Trophoblast cell (in vitro differentiated cells and primary cell): Measurements from ENCODE around the gene UBLCP1.
"Not testable (repeated sequence)": the region's sequence is repeated elsewhere in the genome, so short reads cannot be mapped to it uniquely, and the experiment has no call there.

Experiments
- DNase-seq, 2 donors: peaks; one replicate each; pipeline ENCODE4 v3.0.0-alpha.2; 2016
- H2AFZ ChIP-seq: 2 replicates; pipeline ENCODE4 v1.6.1; 2013; ENCODE audit warnings: low read length, moderate library complexity, mild to moderate bottlenecking; ENCODE audit not compliant: insufficient read depth, poor library complexity
- H2AK5ac ChIP-seq: 2 replicates; pipeline ENCODE4 v1.6.1; 2013; ENCODE audit warnings: mild to moderate bottlenecking, low read length
- H2BK120ac ChIP-seq: 2 replicates; pipeline ENCODE4 v1.6.1; 2013; ENCODE audit warnings: low read length, mild to moderate bottlenecking, moderate library complexity; ENCODE audit not compliant: insufficient read depth, poor library complexity
- H2BK12ac ChIP-seq: 2 replicates; pipeline ENCODE4 v1.6.1; 2013; ENCODE audit warnings: mild to moderate bottlenecking, low read length, moderate library complexity
- H2BK5ac ChIP-seq: 2 replicates; pipeline ENCODE4 v1.6.1; 2013; ENCODE audit warnings: low read length, low read depth, moderate library complexity, mild to moderate bottlenecking; ENCODE audit not compliant: poor library complexity
- H3K14ac ChIP-seq: 2 replicates; pipeline ENCODE4 v1.6.1; 2013; ENCODE audit warnings: mild to moderate bottlenecking, low read length
- H3K18ac ChIP-seq: 2 replicates; pipeline ENCODE4 v1.6.1; 2013; ENCODE audit warnings: mild to moderate bottlenecking, low read length
- H3K23ac ChIP-seq: 2 replicates; pipeline ENCODE4 v1.6.1; 2013; ENCODE audit warnings: low read length
- H3K27ac ChIP-seq: 2 replicates; pipeline ENCODE4 v1.5.1; 2013; ENCODE audit warnings: low read depth, mild to moderate bottlenecking, inconsistent platforms, low read length, moderate library complexity
- H3K27me3 ChIP-seq: 2 replicates; pipeline ENCODE4 v1.6.1; 2013; ENCODE audit warnings: inconsistent platforms, mild to moderate bottlenecking, low read length, moderate library complexity; ENCODE audit not compliant: insufficient read depth
- H3K36me3 ChIP-seq, 2 experiments: 1 replicate in 1 of 2; 2 replicates in 1 of 2; pipeline ENCODE4 v1.6.1; 2013; ENCODE audit warnings: low read length in 2 of 2, mild to moderate bottlenecking in 2 of 2, moderate library complexity in 1 of 2; ENCODE audit not compliant: insufficient read depth in 2 of 2, control insufficient read depth in 1 of 2
- H3K4ac ChIP-seq: 2 replicates; pipeline ENCODE4 v1.6.1; 2013; ENCODE audit warnings: low read depth, mild to moderate bottlenecking, low read length, moderate library complexity
- H3K4me1 ChIP-seq, 2 experiments: 1 replicate in 1 of 2; 2 replicates in 1 of 2; pipeline ENCODE4 v1.6.1; 2013; ENCODE audit warnings: low read length in 2 of 2, mild to moderate bottlenecking in 2 of 2, moderate library complexity in 1 of 2; ENCODE audit not compliant: insufficient read depth in 2 of 2, control insufficient read depth in 1 of 2
- H3K4me2 ChIP-seq: 2 replicates; pipeline ENCODE4 v1.6.1; 2013; ENCODE audit warnings: inconsistent platforms, mild to moderate bottlenecking, low read length, moderate library complexity
- H3K4me3 ChIP-seq: 2 replicates; pipeline ENCODE4 v1.5.1; 2013; ENCODE audit warnings: mild to moderate bottlenecking, low read depth, low read length, inconsistent platforms
- H3K79me1 ChIP-seq: one replicate; pipeline ENCODE4 v1.6.1; 2013; ENCODE audit warnings: low read length
- H3K79me2 ChIP-seq: 2 replicates; pipeline ENCODE4 v1.6.1; 2013; ENCODE audit warnings: low read length, mild to moderate bottlenecking; ENCODE audit not compliant: control insufficient read depth, insufficient read depth, poor library complexity
- H3K9ac ChIP-seq: 2 replicates; pipeline ENCODE4 v1.6.1; 2013; ENCODE audit warnings: mild to moderate bottlenecking, low read length
- H3K9me3 ChIP-seq: 2 replicates; pipeline ENCODE4 v1.6.1; 2013; ENCODE audit warnings: low read depth, mild to moderate bottlenecking, control low read depth, inconsistent platforms, low read length; ENCODE audit not compliant: insufficient read depth
- H4K12ac ChIP-seq: 2 replicates; pipeline ENCODE4 v1.6.1; 2013; ENCODE audit warnings: low read depth, mild to moderate bottlenecking, low read length, moderate library complexity
- H4K8ac ChIP-seq: 2 replicates; pipeline ENCODE4 v1.6.1; 2013; ENCODE audit warnings: low read depth, mild to moderate bottlenecking, low read length, moderate library complexity
- H4K91ac ChIP-seq: one replicate; pipeline ENCODE4 v1.6.1; 2013; ENCODE audit warnings: low read depth, mild to moderate bottlenecking, low read length, moderate library complexity
- whole genome bisulfite sequencing: extraction: QIAGEN DNeasy Blood & Tissue Kit; methylation state at CpG from one replicate; pipeline ENCODE4 v1.1.7; 2013; ENCODE audit warnings: missing lambda C conversion rate; ENCODE audit not compliant: insufficient read length, insufficient coverage; ENCODE audit errors: extremely low coverage; 5-methylcytosine and 5-hydroxymethylcytosine counted together

UBLCP1 gene

GRCh38 chr5:159224471-159224870 is 38.6 kb upstream of the UBLCP1 start:
- Histone ChIP-seq H4K91ac (no peak overlapping the region), H2AFZ (no peak overlapping the region), H3K4me3 (no peak overlapping the region), H3K14ac (no peak overlapping the region), H2BK5ac (no peak overlapping the region), H3K23ac (no peak overlapping the region), H3K36me3 (no peaks in the 10 kb centered on the region), H3K27ac (no peak overlapping the region), H3K27me3 (no peaks in the 10 kb centered on the region), H2BK12ac (no peak overlapping the region), H3K79me2 (no peaks in the 10 kb centered on the region), H3K4me1 (no peaks in the 10 kb centered on the region), H4K12ac (no peak overlapping the region), H3K9ac (no peak overlapping the region), H4K8ac (no peak overlapping the region), H3K4me2 (no peak overlapping the region), H3K79me1 (no peaks in the 10 kb centered on the region), H3K9me3 (no peaks in the 10 kb centered on the region), H3K18ac (no peak overlapping the region), H2BK120ac (no peak overlapping the region), H3K4ac (no peak overlapping the region), H2AK5ac (no peak overlapping the region)
- no peak for DNase-seq
- no CpG with 5 or more reads among the region's 2 CpGs for WGBS

GRCh38 chr5:159226451-159226850 is 36.6 kb upstream of the UBLCP1 start:
- no peak for DNase-seq
- Histone ChIP-seq H2BK12ac (no peak overlapping the region), H3K4ac (no peak overlapping the region), H2BK120ac (no peak overlapping the region), H3K79me1 (no peaks in the 10 kb centered on the region), H3K4me2 (no peak overlapping the region), H4K8ac (no peak overlapping the region), H3K23ac (no peak overlapping the region), H3K27me3 (no peaks in the 10 kb centered on the region), H3K9ac (no peak overlapping the region), H2AK5ac (no peak overlapping the region), H4K12ac (no peak overlapping the region), H3K79me2 (no peaks in the 10 kb centered on the region), H3K27ac (no peak overlapping the region), H3K18ac (no peak overlapping the region), H3K36me3 (no peaks in the 10 kb centered on the region), H2BK5ac (no peak overlapping the region), H4K91ac (no peak overlapping the region), H3K4me1 (no peaks in the 10 kb centered on the region), H3K4me3 (no peak overlapping the region), H3K9me3 (no peaks in the 10 kb centered on the region), H3K14ac (no peak overlapping the region), H2AFZ (no peak overlapping the region)

- H2AK5ac ChIP-seq: no peak overlapping the region
- H2AFZ ChIP-seq: no peak overlapping the region
- no peak overlapping the region for H2BK120ac ChIP-seq
- H3K14ac ChIP-seq: no peak overlapping the region
- H3K4me1 ChIP-seq: no peaks in the 10 kb centered on the region
- no peak overlapping the region for H2BK12ac ChIP-seq
- DNase-seq: peak; percentile 4 to 57
- no peak overlapping the region for H3K4me2 ChIP-seq
- H3K4ac ChIP-seq: no peak overlapping the region
- no peak overlapping the region for H4K8ac ChIP-seq
- WGBS: no CpG with 5 or more reads among the region's 3 CpGs
- H4K91ac ChIP-seq: no peak overlapping the region
- H3K79me2 ChIP-seq: no peaks in the 10 kb centered on the region
- H3K79me1 ChIP-seq: no peaks in the 10 kb centered on the region
- no peak overlapping the region for H3K27ac ChIP-seq
- no peaks in the 10 kb centered on the region for H3K36me3 ChIP-seq
- no peak overlapping the region for H3K9ac ChIP-seq
- no peak overlapping the region for H3K18ac ChIP-seq
- no peak overlapping the region for H3K23ac ChIP-seq
- H4K12ac ChIP-seq: no peak overlapping the region
- H3K27me3 ChIP-seq: no peaks in the 10 kb centered on the region
- no peak overlapping the region for H2BK5ac ChIP-seq
- no peak overlapping the region for H3K4me3 ChIP-seq
- H3K9me3 ChIP-seq: no peaks in the 10 kb centered on the region
Observed at GRCh38 chr5:159227452-159227851, 35.6 kb upstream of the UBLCP1 start.

GRCh38 chr5:159228097-159228496 is 35.0 kb upstream of the UBLCP1 start:
- not testable (repeated sequence) for H2BK5ac ChIP-seq, H3K36me3 ChIP-seq, H2AFZ ChIP-seq, H2BK12ac ChIP-seq, H3K18ac ChIP-seq, H4K91ac ChIP-seq, H4K8ac ChIP-seq, DNase-seq, H3K4me1 ChIP-seq, H3K79me1 ChIP-seq, H3K27ac ChIP-seq, H3K23ac ChIP-seq, H3K27me3 ChIP-seq, H3K9me3 ChIP-seq, H3K14ac ChIP-seq, H3K79me2 ChIP-seq, H3K9ac ChIP-seq, H3K4ac ChIP-seq, H2BK120ac ChIP-seq, H3K4me2 ChIP-seq, H2AK5ac ChIP-seq, H3K4me3 ChIP-seq
- peak overlapping the region; percentile 18 for H4K12ac ChIP-seq
- WGBS: no CpG with 5 or more reads among the region's 5 CpGs
